Measurements from ENCODE around the gene PTPRN2. TPM values are rescaled to one million over a fixed set of nuclear protein-coding genes. Genes with fewer than 3 reads are reported as not detected.

PTPRN2 gene
- total RNA-seq, 1 experiment from 2014 or later, result 2.1 TPM

DNA sequence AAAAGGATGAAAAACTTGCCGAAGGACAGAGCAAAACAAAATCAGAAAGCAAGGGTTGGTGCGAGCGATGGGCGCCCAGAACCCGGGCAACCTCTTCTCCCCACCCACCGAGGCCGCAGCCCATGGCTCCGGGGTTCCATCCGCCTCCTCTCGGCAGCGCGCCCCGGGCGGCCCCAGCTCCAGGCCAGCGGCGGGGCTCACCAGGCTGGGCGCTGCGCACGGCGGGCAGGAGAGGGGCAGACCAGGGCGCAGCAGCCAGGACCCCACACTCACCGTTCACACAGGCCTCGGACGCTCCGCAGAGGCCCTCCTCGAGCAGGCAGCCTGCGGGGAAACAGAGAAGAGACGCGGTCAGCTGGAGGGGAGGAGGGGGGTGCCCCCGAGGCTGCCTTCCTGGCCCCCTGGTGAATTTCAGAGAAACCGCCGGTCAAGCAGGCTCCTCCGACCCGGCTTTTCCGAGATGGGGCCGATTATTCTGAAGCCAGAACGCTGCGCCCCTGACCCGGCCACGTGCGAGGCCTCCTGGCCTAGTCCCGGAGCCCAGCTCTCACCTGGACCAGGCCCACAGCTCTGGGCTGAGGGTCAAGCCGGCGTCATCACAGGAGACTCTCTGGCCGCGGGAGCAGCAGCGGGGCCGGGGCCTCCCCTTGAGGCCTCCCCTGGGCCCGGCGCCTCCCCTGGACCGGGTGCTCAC is 98.0 kb downstream of the PTPRN2 start:
- H2AFZ ChIP-seq (ENCODE audit: low read depth, low read length, poor library complexity, severe bottlenecking), result no peak overlapping the region
- no peak overlapping the region for H3K4me3 ChIP-seq (replicated peaks in 1 of 2; ENCODE audit: low read depth in 1 of 2, low read length in 2 of 2)
- no peaks in the 10 kb centered on the region for H3K36me3 ChIP-seq (ENCODE audit: control insufficient read depth in 1 of 2, insufficient read depth in 2 of 2, low read length in 2 of 2)
- H3K9ac ChIP-seq (ENCODE audit: low read length), result no peak overlapping the region
- TF ChIP-seq CEBPB (IDR thresholded peaks at IDR 0.05; ENCODE audit: low read depth) (no peak), EGR1 (IDR thresholded peaks at IDR 0.05; ENCODE audit: low read depth) (no peak), POLR2AphosphoS5 (IDR thresholded peaks at IDR 0.05; ENCODE audit: low read depth, low read length) (no peak), JUND (IDR thresholded peaks at IDR 0.05) (no peak), FOSL1 (IDR thresholded peaks at IDR 0.05; ENCODE audit: low read depth) (no peak), ZFX (IDR thresholded peaks at IDR 0.05) (no peak), EZH2phosphoT487 (IDR thresholded peaks at IDR 0.05; ENCODE audit: borderline replicate concordance) (no peak), SP1 (IDR thresholded peaks at IDR 0.05; ENCODE audit: low read depth) (no peak)
- TF ChIP-seq, protein P1, sequence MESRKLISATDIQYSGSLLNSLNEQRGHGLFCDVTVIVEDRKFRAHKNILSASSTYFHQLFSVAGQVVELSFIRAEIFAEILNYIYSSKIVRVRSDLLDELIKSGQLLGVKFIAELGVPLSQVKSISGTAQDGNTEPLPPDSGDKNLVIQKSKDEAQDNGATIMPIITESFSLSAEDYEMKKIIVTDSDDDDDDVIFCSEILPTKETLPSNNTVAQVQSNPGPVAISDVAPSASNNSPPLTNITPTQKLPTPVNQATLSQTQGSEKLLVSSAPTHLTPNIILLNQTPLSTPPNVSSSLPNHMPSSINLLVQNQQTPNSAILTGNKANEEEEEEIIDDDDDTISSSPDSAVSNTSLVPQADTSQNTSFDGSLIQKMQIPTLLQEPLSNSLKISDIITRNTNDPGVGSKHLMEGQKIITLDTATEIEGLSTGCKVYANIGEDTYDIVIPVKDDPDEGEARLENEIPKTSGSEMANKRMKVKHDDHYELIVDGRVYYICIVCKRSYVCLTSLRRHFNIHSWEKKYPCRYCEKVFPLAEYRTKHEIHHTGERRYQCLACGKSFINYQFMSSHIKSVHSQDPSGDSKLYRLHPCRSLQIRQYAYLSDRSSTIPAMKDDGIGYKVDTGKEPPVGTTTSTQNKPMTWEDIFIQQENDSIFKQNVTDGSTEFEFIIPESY (IDR thresholded peaks at IDR 0.05; ENCODE audit: extremely low read depth, insufficient replicate concordance, low read length), result no peak
- TF ChIP-seq, protein P2, sequence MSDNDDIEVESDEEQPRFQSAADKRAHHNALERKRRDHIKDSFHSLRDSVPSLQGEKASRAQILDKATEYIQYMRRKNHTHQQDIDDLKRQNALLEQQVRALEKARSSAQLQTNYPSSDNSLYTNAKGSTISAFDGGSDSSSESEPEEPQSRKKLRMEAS (IDR thresholded peaks at IDR 0.05), result no peak
- ATAC-seq (no peak), DNase-seq (ENCODE audit: low read depth, low spot score) (no peak)
- H3K4me2 ChIP-seq (ENCODE audit: low read length), result no peak overlapping the region
- no peak overlapping the region for H3K27ac ChIP-seq (ENCODE audit: low read depth, low read length)
- H3K4me1 ChIP-seq (ENCODE audit: control insufficient read depth in 1 of 2, insufficient read depth in 2 of 2, low read length in 2 of 2), result no peaks in the 10 kb centered on the region
- POLR2A ChIA-PET, result no interaction called here
- no TSS peak for BruUV-seq (replicated peaks)
- RAD21 ChIA-PET (ENCODE audit: low non-redundant PET in 1 of 2, low total read pairs in 2 of 2, uncharacterized antibody in 2 of 2, unreplicated experiment in 2 of 2), result no interaction called here
- no peaks in the 10 kb centered on the region for H3K9me3 ChIP-seq (ENCODE audit: control insufficient read depth in 1 of 2, insufficient read depth in 1 of 2, low read depth in 1 of 2, low read length in 2 of 2)
- no peaks in the 10 kb centered on the region for H3K9me2 ChIP-seq (ENCODE audit: insufficient read depth)
- CTCF ChIA-PET, result no interaction called here
- no peaks in the 10 kb centered on the region for H4K20me1 ChIP-seq (ENCODE audit: insufficient read depth)
- H3K27me3 ChIP-seq (ENCODE audit: insufficient read depth, low read length), result no peaks in the 10 kb centered on the region
- H3K79me2 ChIP-seq (ENCODE audit: insufficient read depth, low read length), result no peaks in the 10 kb centered on the region
- intact Hi-C loops (cut with micrococcal nuclease), result no loop called here
